GM18526 (cell line): Measurements from ENCODE around the gene FERMT3.
A peak's percentile ranks its signal among the peaks of the same experiment; 100 is the strongest.

Experiments
- POLR2A ChIP-seq: IDR thresholded peaks from 3 replicates; pipeline ENCODE4 v1.6.1; 2011; ENCODE audit not compliant: insufficient read length; ENCODE audit errors: extremely low read depth

Gene FERMT3

GRCh38 chr11:64246871-64247728, 40.6 kb downstream of the FERMT3 start, which contains the start of gene PPP1R14B:
Gene PPP1R14B, minus strand, starts transcription at chr11:64246943. Its CDS starts 270 bp downstream, at chr11:64246673.
- peak; percentile 35 for TF ChIP-seq POLR2A

- no peak for TF ChIP-seq POLR2A
Measured at GRCh38 chr11:64247729-64248531, 41.4 kb downstream of the FERMT3 start.

- TF ChIP-seq POLR2A = no peak
Measured at GRCh38 chr11:64248578-64248977, 42.1 kb downstream of the FERMT3 start.

- TF ChIP-seq POLR2A = no peak
Measured at GRCh38 chr11:64249038-64249437, 42.5 kb downstream of the FERMT3 start.

GRCh38 chr11:64249563-64250414, 43.3 kb downstream of the FERMT3 start:
- TF ChIP-seq POLR2A = no peak

GRCh38 chr11:64250415-64251015, 44.0 kb downstream of the FERMT3 start:
- TF ChIP-seq POLR2A = no peak

- TF ChIP-seq POLR2A = peak; percentile 54
Measured at GRCh38 chr11:64251016-64251752, 44.7 kb downstream of the FERMT3 start, which contains the start of gene PLCB3. Gene PLCB3, plus strand, starts transcription at chr11:64251530. Its CDS starts 120 bp downstream, at chr11:64251650.

- no peak for TF ChIP-seq POLR2A
Measured at GRCh38 chr11:64251753-64252002, 45.2 kb downstream of the FERMT3 start.

GRCh38 chr11:64252003-64252872, 45.7 kb downstream of the FERMT3 start:
- no peak for TF ChIP-seq POLR2A

GRCh38 chr11:64253043-64253442, 46.5 kb downstream of the FERMT3 start:
- no peak for TF ChIP-seq POLR2A

- no peak for TF ChIP-seq POLR2A
Measured at GRCh38 chr11:64253481-64253880, 47.0 kb downstream of the FERMT3 start.

- no peak for TF ChIP-seq POLR2A
Measured at GRCh38 chr11:64254326-64254725, 47.8 kb downstream of the FERMT3 start.
